K562 (cell line): ENCODE data around the gene ZNF669. TPM values are rescaled to one million over a fixed set of nuclear protein-coding genes. Genes with fewer than 3 reads are reported as not detected.
A peak's percentile ranks its signal among the peaks of the same experiment; 100 is the strongest.

ENCODE experiments used
- AFF4 ChIP-seq: sonication (generic); formaldehyde crosslinking; IDR thresholded peaks from 2 replicates; pipeline ENCODE4 v1.8.0; 2023; ENCODE audit warnings: mild to moderate bottlenecking, missing genetic modification reagents
- ARID3B ChIP-seq: fragments of 250-450 bp; sonication (Bioruptor Pico); IDR thresholded peaks from 2 replicates; pipeline ENCODE4 v1.4.0; 2020; ENCODE audit warnings: borderline replicate concordance
- ATF7 ChIP-seq: fragments of 450-650 bp; IDR thresholded peaks from 2 replicates; pipeline ENCODE4 v1.7.1; 2014; ENCODE audit warnings: mild to moderate bottlenecking, moderate library complexity
- CEBPG ChIP-seq, 3 experiments: fragments of 200-800 bp in 1 of 3; sonication (Bioruptor generic) in 1 of 3; sonication (generic) in 1 of 3; formaldehyde crosslinking in 1 of 3; IDR thresholded peaks in 2 of 3; conservative IDR thresholded peaks in 1 of 3; 2 replicates each; pipeline versions ENCODE4 v1.6.1 to v1.8.0; 2016 to 2022; ENCODE audit warnings: missing compliant biosample characterization in 2 of 3, missing genetic modification characterization in 2 of 3, mild to moderate bottlenecking in 1 of 3, missing genetic modification reagents in 1 of 3
- DDX20 ChIP-seq: fragments of 450-650 bp; IDR thresholded peaks from 2 replicates; pipeline ENCODE4 v1.6.1; 2016; ENCODE audit warnings: missing genetic modification characterization, low read depth, mild to moderate bottlenecking, missing compliant biosample characterization, moderate library complexity
- HCFC1 ChIP-seq: IDR thresholded peaks from 2 replicates; pipeline ENCODE4 v1.6.1; 2012; ENCODE audit warnings: low read depth, low read length, improper control_type of control experiment
- PBX2 ChIP-seq, 2 experiments: IDR thresholded peaks in 1 of 2; conservative IDR thresholded peaks in 1 of 2; 2 replicates each; pipeline ENCODE4 v1.6.1; 2016; ENCODE audit warnings: low read depth in 2 of 2, mild to moderate bottlenecking in 1 of 2, missing compliant biosample characterization in 1 of 2, missing genetic modification characterization in 1 of 2, moderate library complexity in 1 of 2
- POLR2AphosphoS5 ChIP-seq: IDR thresholded peaks from 2 replicates; pipeline ENCODE4 v1.6.1; 2011; ENCODE audit warnings: mild to moderate bottlenecking, low read depth, low read length, moderate library complexity; ENCODE audit not compliant: control insufficient read depth, insufficient read depth
- PTBP1 ChIP-seq: fragments of 200-400 bp; formaldehyde crosslinking; IDR thresholded peaks from 2 replicates; pipeline ENCODE4 v1.6.1; 2017; ENCODE audit warnings: low read depth, low read length
- TAF9B ChIP-seq: fragments of 450-650 bp; IDR thresholded peaks from 2 replicates; pipeline ENCODE4 v1.6.1; 2018; ENCODE audit warnings: mild to moderate bottlenecking; ENCODE audit not compliant: partially characterized antibody
- YY1 ChIP-seq, 3 experiments: IDR thresholded peaks; 2 replicates each; pipeline ENCODE4 v1.6.1; 2011; ENCODE audit warnings: low read length in 2 of 3, mild to moderate bottlenecking in 2 of 3, moderate library complexity in 2 of 3, borderline replicate concordance in 1 of 3, control low read depth in 1 of 3, low read depth in 1 of 3; ENCODE audit not compliant: insufficient read depth in 3 of 3, insufficient replicate concordance in 2 of 3, control insufficient read depth in 1 of 3, insufficient read length in 1 of 3; ENCODE audit errors: extremely low read depth in 1 of 3
- ZKSCAN8 ChIP-seq: fragments of 200-800 bp; sonication (Bioruptor generic); IDR thresholded peaks from 2 replicates; pipeline ENCODE4 v1.6.1; 2016; ENCODE audit warnings: missing genetic modification characterization, missing compliant biosample characterization
- ZNF175 ChIP-seq: fragments of 200-800 bp; sonication (Bioruptor generic); IDR thresholded peaks from 2 replicates; pipeline ENCODE4 v1.6.1; 2016; ENCODE audit warnings: low read depth, mild to moderate bottlenecking, missing genetic modification characterization, missing compliant biosample characterization
- ZNF449 ChIP-seq: fragments of 250-450 bp; sonication (Bioruptor Pico); IDR thresholded peaks from 2 replicates; pipeline ENCODE4 v1.8.0; 2022; ENCODE audit warnings: moderate library complexity, mild to moderate bottlenecking, inconsistent platforms
- polyA plus RNA-seq, 8 experiments: library from polyadenylated mRNA; depleted of rRNA in 4 of 8; stranded (reverse) in 5 of 8; unstranded in 3 of 8; fragments of >200 nt; fragmentation: Nextera tagmentation in 2 of 8; fragmentation: Illumina TruSeq in 1 of 8; extraction: Ambion mirVana in 2 of 8; extraction: Trizol in 1 of 8; gene quantifications; 2 replicates each; pipeline versions ENCODE4 v1.2.1 to v1.2.3, GENCODE V29; 2011 to 2014; ENCODE audit warnings: inconsistent platforms in 1 of 8, missing spikeins in 1 of 8
- total RNA-seq, 7 experiments: library from RNA; depleted of rRNA in 6 of 7; stranded (reverse); fragments of >200 nt in 6 of 7; fragmentation: Illumina TruSeq in 2 of 7; extraction: Trizol in 2 of 7; gene quantifications; 2 replicates each; pipeline versions ENCODE4 v1.2.1 to v1.2.3, GENCODE V29; 2011 to 2021; ENCODE audit warnings: low replicate concordance in 1 of 7

Gene ZNF669
- total and polyA plus RNA-seq, 9 of the 15 experiments (the other 6 are each of a cell fraction or from before 2014, with no cell fraction given) = 5.3 to 18.3 (median 10.2) TPM

- TF ChIP-seq AFF4 = peak; percentile 55; the same call in 1 of the 2 replicates
- no peak for TF ChIP-seq ZNF449 (CRISPR knock-in tag)
- no peak for TF ChIP-seq ZKSCAN8 (CRISPR knock-in tag)
- TF ChIP-seq POLR2AphosphoS5 = peak; percentile 91
- no peak; the same call in 1 of the 2 replicates for TF ChIP-seq PTBP1
- TF ChIP-seq YY1 (IDR thresholded peaks at IDR 0.05; ENCODE audit: borderline replicate concordance in 1 of 3, control insufficient read depth in 1 of 3, extremely low read depth in 1 of 3, insufficient read depth in 3 of 3, insufficient read length in 1 of 3, insufficient replicate concordance in 2 of 3, low read depth in 1 of 3, low read length in 2 of 3) = peak in 1 of 3 experiments; percentile 28
- TF ChIP-seq CEBPG (CRISPR knock-in tag; IDR thresholded peaks at IDR 0.05) = peak; percentile 46; the same call in 1 of the 2 replicates
- TF ChIP-seq CEBPG (tag; conservative IDR thresholded peaks at IDR 0.05 in 1 of 2, IDR thresholded peaks at IDR 0.05 in 1 of 2) = no peak
- no peak for TF ChIP-seq ZNF175 (CRISPR knock-in tag)
- no peak for TF ChIP-seq DDX20 (tag)
- no peak for TF ChIP-seq ARID3B
- TF ChIP-seq HCFC1 = peak; percentile 68
- TF ChIP-seq TAF9B = peak; percentile 90
- TF ChIP-seq PBX2 (CRISPR knock-in tag; IDR thresholded peaks at IDR 0.05; ENCODE audit: low read depth) = peak; percentile 98
- TF ChIP-seq PBX2 (tag; conservative IDR thresholded peaks at IDR 0.05; ENCODE audit: low read depth) = peak; percentile 99
- peak; percentile 98 for TF ChIP-seq ATF7
Observed at GRCh38 chr1:247103859-247104591, at the start of gene ZNF669 (continued).
